ENCODE measurements around the gene HTR3D. TPM values are rescaled to one million over a fixed set of nuclear protein-coding genes. Genes with fewer than 3 reads are reported as not detected.

The HTR3D gene
- total RNA-seq, 1 experiment from 2014 or later: not detected

DNA sequence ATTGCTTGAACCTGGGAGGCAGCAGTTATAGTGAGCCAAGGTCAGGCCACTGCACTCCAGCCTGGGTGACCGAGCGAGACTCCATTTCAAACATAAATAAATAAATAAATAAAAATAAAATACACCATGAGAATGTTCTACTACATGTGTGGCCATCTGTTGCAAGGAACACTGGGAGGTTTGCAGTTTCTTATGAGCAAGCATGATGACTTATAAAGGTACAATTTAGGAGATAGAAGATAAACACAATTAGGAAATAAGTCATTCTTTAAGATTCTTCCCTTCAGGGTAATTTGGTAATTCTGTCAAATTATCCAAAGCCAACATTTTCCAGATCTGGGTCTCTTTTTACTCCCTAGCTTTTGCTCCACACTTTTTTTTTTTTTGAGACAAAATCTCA lies 34.7 kb downstream of the HTR3D start (continued):
- TF ChIP-seq TCF7L2 (IDR thresholded peaks at IDR 0.05; ENCODE audit: borderline replicate concordance, extremely low read depth, insufficient read depth, insufficient read length) (no peak), EZH2 (IDR thresholded peaks at IDR 0.05) (no peak), POLR2A (IDR thresholded peaks at IDR 0.05; ENCODE audit: borderline replicate concordance, extremely low read depth, insufficient read depth, insufficient read length) (no peak), SIN3A (IDR thresholded peaks at IDR 0.05; ENCODE audit: low read depth) (no peak), EGR1 (IDR thresholded peaks at IDR 0.05; ENCODE audit: low read depth) (no peak)

DNA sequence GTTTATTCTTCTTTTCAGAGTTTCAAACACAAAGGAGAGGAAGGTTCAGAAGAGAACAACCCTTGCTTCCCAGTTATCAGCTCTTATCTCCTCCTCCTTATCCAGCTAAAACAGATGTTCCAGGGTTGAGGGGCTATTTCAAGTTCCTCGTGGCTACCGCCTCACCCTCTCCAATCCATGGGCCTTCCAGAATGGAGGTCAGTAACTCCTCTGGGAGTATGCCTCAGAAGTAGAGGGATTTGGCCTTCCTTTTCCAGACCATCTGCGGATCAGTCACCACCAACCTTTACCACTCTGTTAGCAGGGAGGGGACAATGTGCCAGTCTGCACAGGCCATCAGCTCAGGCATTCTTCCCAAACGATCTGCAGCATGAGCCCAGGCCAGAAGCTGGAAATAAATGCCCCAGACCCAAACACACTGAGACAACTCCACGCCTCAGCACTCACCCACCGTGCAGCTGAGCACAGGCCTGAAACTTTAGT lies 36.1 kb downstream of the HTR3D start:
- Histone ChIP-seq H3K4me2 (ENCODE audit: low read length) (no peak overlapping the region), H3K9me2 (ENCODE audit: insufficient read depth) (no peaks in the 10 kb centered on the region), H3K4me3 (replicated peaks in 1 of 2; ENCODE audit: low read depth in 1 of 2, low read length in 2 of 2) (no peak overlapping the region), H3K27me3 (ENCODE audit: insufficient read depth, low read length) (no peaks in the 10 kb centered on the region), H3K79me2 (ENCODE audit: insufficient read depth, low read length) (no peaks in the 10 kb centered on the region), H3K9me3 (ENCODE audit: control insufficient read depth in 1 of 2, insufficient read depth in 1 of 2, low read depth in 1 of 2, low read length in 2 of 2) (no peaks in the 10 kb centered on the region), H3K4me1 (ENCODE audit: control insufficient read depth in 1 of 2, insufficient read depth in 2 of 2, low read length in 2 of 2) (no peaks in the 10 kb centered on the region), H3K27ac (ENCODE audit: low read depth, low read length) (no peak overlapping the region), H3K9ac (ENCODE audit: low read length) (no peak overlapping the region), H4K20me1 (ENCODE audit: insufficient read depth) (no peaks in the 10 kb centered on the region), H2AFZ (ENCODE audit: low read depth, low read length, poor library complexity, severe bottlenecking) (no peak overlapping the region), H3K36me3 (ENCODE audit: control insufficient read depth in 1 of 2, insufficient read depth in 2 of 2, low read length in 2 of 2) (no peaks in the 10 kb centered on the region)
- BruUV-seq (replicated peaks): no TSS peak
- CTCF ChIA-PET: no interaction called here
- RAD21 ChIA-PET (ENCODE audit: low non-redundant PET in 1 of 2, low total read pairs in 2 of 2, uncharacterized antibody in 2 of 2, unreplicated experiment in 2 of 2): no interaction called here
- DNase-seq (ENCODE audit: low read depth, low spot score) (no peak), ATAC-seq (no peak)
- intact Hi-C loops (cut with micrococcal nuclease): no loop called here
- POLR2A ChIA-PET: interaction anchor here (0.6 kb wide), 1 partner anchor 47 kb away, joined by 4 read pairs; no protein-coding TSS in a partner anchor
- TF ChIP-seq, protein P1, sequence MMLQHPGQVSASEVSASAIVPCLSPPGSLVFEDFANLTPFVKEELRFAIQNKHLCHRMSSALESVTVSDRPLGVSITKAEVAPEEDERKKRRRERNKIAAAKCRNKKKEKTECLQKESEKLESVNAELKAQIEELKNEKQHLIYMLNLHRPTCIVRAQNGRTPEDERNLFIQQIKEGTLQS (IDR thresholded peaks at IDR 0.05): no peak
- TF ChIP-seq ZFX (IDR thresholded peaks at IDR 0.05) (no peak), POLR2AphosphoS5 (IDR thresholded peaks at IDR 0.05; ENCODE audit: low read depth, low read length) (no peak), JUND (IDR thresholded peaks at IDR 0.05) (no peak), TCF7L2 (IDR thresholded peaks at IDR 0.05; ENCODE audit: borderline replicate concordance, extremely low read depth, insufficient read depth, insufficient read length) (no peak), EZH2phosphoT487 (IDR thresholded peaks at IDR 0.05; ENCODE audit: borderline replicate concordance) (no peak), CEBPB (IDR thresholded peaks at IDR 0.05; ENCODE audit: low read depth) (no peak), ZNF274 (IDR thresholded peaks at IDR 0.05; ENCODE audit: low read depth, low read length) (no peak), RAD21 (IDR thresholded peaks at IDR 0.05; ENCODE audit: low read depth) (no peak), POLR2A (IDR thresholded peaks at IDR 0.05; ENCODE audit: borderline replicate concordance, extremely low read depth, insufficient read depth, insufficient read length) (no peak), SIN3A (IDR thresholded peaks at IDR 0.05; ENCODE audit: low read depth) (no peak), ELF1 (IDR thresholded peaks at IDR 0.05; ENCODE audit: borderline replicate concordance, low read depth) (no peak), YY1 (IDR thresholded peaks at IDR 0.05; ENCODE audit: extremely low read depth, insufficient replicate concordance, low read depth, low read length) (no peak)
- TF ChIP-seq, protein P2, sequence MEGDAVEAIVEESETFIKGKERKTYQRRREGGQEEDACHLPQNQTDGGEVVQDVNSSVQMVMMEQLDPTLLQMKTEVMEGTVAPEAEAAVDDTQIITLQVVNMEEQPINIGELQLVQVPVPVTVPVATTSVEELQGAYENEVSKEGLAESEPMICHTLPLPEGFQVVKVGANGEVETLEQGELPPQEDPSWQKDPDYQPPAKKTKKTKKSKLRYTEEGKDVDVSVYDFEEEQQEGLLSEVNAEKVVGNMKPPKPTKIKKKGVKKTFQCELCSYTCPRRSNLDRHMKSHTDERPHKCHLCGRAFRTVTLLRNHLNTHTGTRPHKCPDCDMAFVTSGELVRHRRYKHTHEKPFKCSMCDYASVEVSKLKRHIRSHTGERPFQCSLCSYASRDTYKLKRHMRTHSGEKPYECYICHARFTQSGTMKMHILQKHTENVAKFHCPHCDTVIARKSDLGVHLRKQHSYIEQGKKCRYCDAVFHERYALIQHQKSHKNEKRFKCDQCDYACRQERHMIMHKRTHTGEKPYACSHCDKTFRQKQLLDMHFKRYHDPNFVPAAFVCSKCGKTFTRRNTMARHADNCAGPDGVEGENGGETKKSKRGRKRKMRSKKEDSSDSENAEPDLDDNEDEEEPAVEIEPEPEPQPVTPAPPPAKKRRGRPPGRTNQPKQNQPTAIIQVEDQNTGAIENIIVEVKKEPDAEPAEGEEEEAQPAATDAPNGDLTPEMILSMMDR (IDR thresholded peaks at IDR 0.05 in 2 of 3, conservative IDR thresholded peaks at IDR 0.05 in 1 of 3; ENCODE audit: borderline replicate concordance in 1 of 3, insufficient read depth in 1 of 3, low read depth in 2 of 3, low read length in 2 of 3): no peak
- TF ChIP-seq, protein P3, sequence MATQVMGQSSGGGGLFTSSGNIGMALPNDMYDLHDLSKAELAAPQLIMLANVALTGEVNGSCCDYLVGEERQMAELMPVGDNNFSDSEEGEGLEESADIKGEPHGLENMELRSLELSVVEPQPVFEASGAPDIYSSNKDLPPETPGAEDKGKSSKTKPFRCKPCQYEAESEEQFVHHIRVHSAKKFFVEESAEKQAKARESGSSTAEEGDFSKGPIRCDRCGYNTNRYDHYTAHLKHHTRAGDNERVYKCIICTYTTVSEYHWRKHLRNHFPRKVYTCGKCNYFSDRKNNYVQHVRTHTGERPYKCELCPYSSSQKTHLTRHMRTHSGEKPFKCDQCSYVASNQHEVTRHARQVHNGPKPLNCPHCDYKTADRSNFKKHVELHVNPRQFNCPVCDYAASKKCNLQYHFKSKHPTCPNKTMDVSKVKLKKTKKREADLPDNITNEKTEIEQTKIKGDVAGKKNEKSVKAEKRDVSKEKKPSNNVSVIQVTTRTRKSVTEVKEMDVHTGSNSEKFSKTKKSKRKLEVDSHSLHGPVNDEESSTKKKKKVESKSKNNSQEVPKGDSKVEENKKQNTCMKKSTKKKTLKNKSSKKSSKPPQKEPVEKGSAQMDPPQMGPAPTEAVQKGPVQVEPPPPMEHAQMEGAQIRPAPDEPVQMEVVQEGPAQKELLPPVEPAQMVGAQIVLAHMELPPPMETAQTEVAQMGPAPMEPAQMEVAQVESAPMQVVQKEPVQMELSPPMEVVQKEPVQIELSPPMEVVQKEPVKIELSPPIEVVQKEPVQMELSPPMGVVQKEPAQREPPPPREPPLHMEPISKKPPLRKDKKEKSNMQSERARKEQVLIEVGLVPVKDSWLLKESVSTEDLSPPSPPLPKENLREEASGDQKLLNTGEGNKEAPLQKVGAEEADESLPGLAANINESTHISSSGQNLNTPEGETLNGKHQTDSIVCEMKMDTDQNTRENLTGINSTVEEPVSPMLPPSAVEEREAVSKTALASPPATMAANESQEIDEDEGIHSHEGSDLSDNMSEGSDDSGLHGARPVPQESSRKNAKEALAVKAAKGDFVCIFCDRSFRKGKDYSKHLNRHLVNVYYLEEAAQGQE (IDR thresholded peaks at IDR 0.05; ENCODE audit: low read depth): no peak
- TF ChIP-seq, protein P4, sequence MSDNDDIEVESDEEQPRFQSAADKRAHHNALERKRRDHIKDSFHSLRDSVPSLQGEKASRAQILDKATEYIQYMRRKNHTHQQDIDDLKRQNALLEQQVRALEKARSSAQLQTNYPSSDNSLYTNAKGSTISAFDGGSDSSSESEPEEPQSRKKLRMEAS (IDR thresholded peaks at IDR 0.05): no peak

Data from HCT116 (cell line).